MM.1S (cell line): ENCODE data around the gene PREX1.

Source experiments
- DNase-seq: peaks from one replicate; pipeline ENCODE4 v3.0.0-alpha.2; 2015
- H2AFZ ChIP-seq: fragments of 300-600 bp; sonication (generic); 2 replicates; pipeline ENCODE4 v1.6.0; 2016; ENCODE audit warnings: antibody characterized with exemption, low read length
- H3F3A ChIP-seq: fragments of 300-600 bp; sonication (generic); 2 replicates; pipeline ENCODE4 v1.6.1; 2016; ENCODE audit warnings: mild to moderate bottlenecking, antibody characterized with exemption, low read length, moderate library complexity, mixed read lengths; ENCODE audit not compliant: insufficient read depth
- H3K27ac ChIP-seq: fragments of 300-600 bp; sonication (generic); 2 replicates; pipeline ENCODE4 v1.5.1; 2016; ENCODE audit warnings: mild to moderate bottlenecking, low read length
- H3K27me3 ChIP-seq: fragments of 300-600 bp; sonication (generic); replicated peaks from 2 replicates; pipeline ENCODE4 v1.6.0; 2016; ENCODE audit warnings: low read length; ENCODE audit not compliant: insufficient read depth
- H3K36me3 ChIP-seq: fragments of 300-600 bp; sonication (generic); replicated peaks from 2 replicates; pipeline ENCODE4 v1.6.1; 2016; ENCODE audit warnings: mild to moderate bottlenecking, low read length, mixed read lengths; ENCODE audit not compliant: insufficient read depth
- H3K4me1 ChIP-seq: fragments of 300-600 bp; sonication (generic); 2 replicates; pipeline ENCODE4 v1.6.1; 2016; ENCODE audit warnings: low read length, mixed read lengths
- H3K4me2 ChIP-seq: fragments of 300-600 bp; sonication (generic); 2 replicates; pipeline ENCODE4 v1.6.0; 2016; ENCODE audit warnings: low read depth, low read length
- H3K4me3 ChIP-seq: fragments of 300-600 bp; sonication (generic); 2 replicates; pipeline ENCODE4 v1.5.1; 2016; ENCODE audit warnings: low read length, mixed read lengths
- H3K79me2 ChIP-seq: fragments of 300-600 bp; sonication (generic); 2 replicates; pipeline ENCODE4 v1.6.1; 2016; ENCODE audit warnings: mixed run types, low read length, mixed read lengths
- H3K9ac ChIP-seq: fragments of 300-600 bp; sonication (generic); 2 replicates; pipeline ENCODE4 v1.6.1; 2016; ENCODE audit warnings: low read length, mixed read lengths
- H3K9me2 ChIP-seq: fragments of 300-600 bp; sonication (generic); replicated peaks from 2 replicates; pipeline ENCODE4 v1.6.1; 2016; ENCODE audit warnings: mild to moderate bottlenecking, low read length, mixed read lengths; ENCODE audit not compliant: insufficient read depth
- H3K9me3 ChIP-seq: fragments of 300-600 bp; sonication (generic); replicated peaks from 2 replicates; pipeline ENCODE4 v1.6.1; 2016; ENCODE audit warnings: mild to moderate bottlenecking, low read length, mixed read lengths; ENCODE audit not compliant: insufficient read depth
- H4K20me1 ChIP-seq: fragments of 300-600 bp; sonication (generic); 2 replicates; pipeline ENCODE4 v1.6.1; 2016; ENCODE audit warnings: mild to moderate bottlenecking, low read length, moderate library complexity, mixed read lengths; ENCODE audit not compliant: insufficient read depth
- CTCF ChIP-seq: fragments of 300-600 bp; sonication (generic); IDR thresholded peaks from 2 replicates; pipeline ENCODE4 v1.5.1; 2016; ENCODE audit warnings: antibody characterized with exemption, low read length, mixed read lengths
- EZH2 ChIP-seq: fragments of 300-600 bp; sonication (generic); optimal IDR thresholded peaks from 2 replicates; pipeline ENCODE3; 2017; ENCODE audit warnings: low read depth, mild to moderate bottlenecking, antibody characterized with exemption, low read length, mixed read lengths
- EZH2phosphoT487 ChIP-seq: fragments of 300-600 bp; sonication (generic); IDR thresholded peaks from 2 replicates; pipeline ENCODE4 v1.6.1; 2018; ENCODE audit warnings: antibody characterized with exemption, low read length

Gene PREX1

GRCh38 chr20:48725555-48725991, 102.2 kb downstream of the PREX1 start:
- Histone ChIP-seq H3K9ac (no peak overlapping the region), H2AFZ (no peak overlapping the region), H3K36me3 (no peaks in the 10 kb centered on the region), H3K9me2 (no peaks in the 10 kb centered on the region), H3K79me2 (no peaks in the 10 kb centered on the region), H3K4me3 (no peak overlapping the region), H3K27ac (no peak overlapping the region), H4K20me1 (no peaks in the 10 kb centered on the region), H3K27me3 (no peaks in the 10 kb centered on the region), H3K4me2 (no peak overlapping the region), H3K9me3 (no peaks in the 10 kb centered on the region), H3F3A (no peaks in the 10 kb centered on the region), H3K4me1 (no peaks in the 10 kb centered on the region)
- TF ChIP-seq CTCF (no peak), EZH2 (no peak), EZH2phosphoT487 (no peak)
- no peak for DNase-seq

GRCh38 chr20:48724891-48725554, 102.8 kb downstream of the PREX1 start:
- Histone ChIP-seq H3K9me3 (no peaks in the 10 kb centered on the region), H3K4me3 (no peak overlapping the region), H3K4me2 (no peak overlapping the region), H3K9ac (no peak overlapping the region), H3K27ac (no peak overlapping the region), H3K79me2 (no peaks in the 10 kb centered on the region), H2AFZ (no peak overlapping the region), H4K20me1 (no peaks in the 10 kb centered on the region), H3K27me3 (no peaks in the 10 kb centered on the region), H3K36me3 (no peaks in the 10 kb centered on the region), H3K4me1 (no peaks in the 10 kb centered on the region), H3K9me2 (no peaks in the 10 kb centered on the region), H3F3A (no peaks in the 10 kb centered on the region)
- TF ChIP-seq CTCF (no peak), EZH2 (no peak), EZH2phosphoT487 (no peak)
- DNase-seq, result no peak

GRCh38 chr20:48724382-48724781, 103.4 kb downstream of the PREX1 start:
- no peak overlapping the region for H3K4me2 ChIP-seq
- H3K4me3 ChIP-seq, result no peak overlapping the region
- H3K9me2 ChIP-seq, result no peaks in the 10 kb centered on the region
- H3K79me2 ChIP-seq, result no peaks in the 10 kb centered on the region
- no peak for TF ChIP-seq EZH2phosphoT487
- no peak for TF ChIP-seq CTCF
- no peak for TF ChIP-seq EZH2
- no peaks in the 10 kb centered on the region for H3K4me1 ChIP-seq
- no peak for DNase-seq
- H3K27me3 ChIP-seq, result no peaks in the 10 kb centered on the region
- H3K9me3 ChIP-seq, result no peaks in the 10 kb centered on the region
- no peaks in the 10 kb centered on the region for H4K20me1 ChIP-seq
- H3K36me3 ChIP-seq, result no peaks in the 10 kb centered on the region
- H3F3A ChIP-seq, result no peaks in the 10 kb centered on the region
- no peak overlapping the region for H3K27ac ChIP-seq
- H2AFZ ChIP-seq, result no peak overlapping the region
- H3K9ac ChIP-seq, result no peak overlapping the region
